SIG-M5 treated with dmso at 0.1 percent for 504 hours (cell line): ENCODE results near the gene PELI3.
A peak's percentile ranks its signal among the peaks of the same experiment; 100 is the strongest.

ENCODE experiments used
- DNase-seq: peaks from one replicate; lab custom pipeline; 2025; ENCODE audit not compliant: unreplicated experiment; lab: John Stamatoyannopoulos, UW

Gene PELI3

DNA sequence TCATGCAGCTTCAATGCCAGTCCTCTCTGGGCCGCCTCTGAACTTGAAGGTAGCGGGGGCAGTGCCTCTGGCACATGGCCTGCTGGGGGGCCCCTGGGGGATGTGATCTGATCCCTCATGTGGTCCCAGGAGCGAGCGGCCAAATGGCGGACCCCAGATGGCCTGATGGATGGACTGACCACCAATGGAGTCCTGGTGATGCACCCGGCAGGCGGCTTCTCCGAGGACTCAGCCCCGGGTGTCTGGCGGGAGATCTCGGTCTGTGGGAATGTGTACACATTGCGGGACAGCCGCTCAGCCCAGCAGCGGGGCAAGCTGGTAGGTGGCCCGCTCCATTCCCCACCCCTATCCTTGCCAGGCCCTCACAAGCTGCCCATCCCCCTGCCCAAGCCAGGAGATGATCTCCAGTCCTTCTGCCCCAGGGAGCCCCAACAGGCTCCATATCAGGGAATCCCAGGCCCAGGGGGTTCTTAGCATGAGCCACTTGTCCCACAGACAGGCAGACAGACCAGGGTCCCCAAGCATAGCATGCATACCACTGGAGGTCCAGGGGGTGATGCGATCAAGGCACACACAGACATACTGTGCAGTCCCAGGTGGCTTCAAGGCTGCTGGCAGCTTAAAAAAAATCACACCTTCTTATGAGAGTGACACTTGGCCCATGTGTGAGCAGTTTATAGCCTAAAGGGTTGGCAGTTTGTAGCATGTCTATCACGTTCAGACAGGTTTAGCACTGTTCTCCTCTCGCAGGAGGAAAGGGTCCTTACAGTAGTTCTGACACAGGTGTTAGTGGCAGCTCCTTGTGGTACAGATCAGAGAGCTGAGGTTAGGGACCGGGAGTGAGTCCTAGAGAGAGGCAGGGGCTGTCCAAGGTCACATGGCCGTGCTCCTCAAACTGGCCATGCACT lies 7.2 kb downstream of the PELI3 start:
- DNase-seq: no peak

DNA sequence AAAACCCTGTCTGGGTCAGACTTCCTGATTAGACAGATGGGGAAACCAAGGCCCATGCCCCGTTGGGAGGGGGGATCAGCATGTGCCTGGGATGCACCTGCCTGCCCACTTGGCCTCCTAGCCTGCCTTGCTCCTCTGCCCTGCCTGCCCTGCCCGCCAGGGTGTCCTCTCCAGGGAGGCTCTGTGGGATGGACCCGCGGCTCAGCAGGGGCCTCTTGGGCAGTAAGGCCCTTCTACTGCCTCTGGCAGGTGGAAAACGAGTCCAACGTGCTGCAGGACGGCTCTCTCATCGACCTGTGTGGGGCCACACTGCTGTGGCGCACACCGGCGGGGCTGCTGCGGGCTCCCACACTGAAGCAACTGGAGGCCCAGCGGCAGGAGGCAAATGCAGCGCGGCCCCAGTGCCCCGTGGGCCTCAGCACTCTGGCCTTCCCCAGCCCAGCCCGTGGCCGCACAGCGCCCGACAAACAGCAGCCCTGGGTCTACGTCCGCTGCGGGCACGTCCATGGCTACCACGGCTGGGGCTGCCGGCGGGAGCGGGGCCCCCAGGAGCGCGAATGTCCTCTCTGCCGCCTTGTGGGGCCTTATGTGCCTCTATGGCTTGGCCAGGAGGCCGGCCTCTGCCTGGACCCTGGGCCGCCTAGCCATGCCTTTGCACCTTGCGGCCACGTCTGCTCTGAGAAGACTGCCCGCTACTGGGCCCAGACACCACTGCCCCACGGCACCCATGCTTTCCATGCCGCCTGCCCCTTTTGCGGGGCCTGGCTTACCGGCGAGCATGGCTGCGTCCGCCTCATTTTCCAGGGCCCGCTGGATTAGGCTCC lies 8.9 kb downstream of the PELI3 start:
- no peak for DNase-seq

DNA sequence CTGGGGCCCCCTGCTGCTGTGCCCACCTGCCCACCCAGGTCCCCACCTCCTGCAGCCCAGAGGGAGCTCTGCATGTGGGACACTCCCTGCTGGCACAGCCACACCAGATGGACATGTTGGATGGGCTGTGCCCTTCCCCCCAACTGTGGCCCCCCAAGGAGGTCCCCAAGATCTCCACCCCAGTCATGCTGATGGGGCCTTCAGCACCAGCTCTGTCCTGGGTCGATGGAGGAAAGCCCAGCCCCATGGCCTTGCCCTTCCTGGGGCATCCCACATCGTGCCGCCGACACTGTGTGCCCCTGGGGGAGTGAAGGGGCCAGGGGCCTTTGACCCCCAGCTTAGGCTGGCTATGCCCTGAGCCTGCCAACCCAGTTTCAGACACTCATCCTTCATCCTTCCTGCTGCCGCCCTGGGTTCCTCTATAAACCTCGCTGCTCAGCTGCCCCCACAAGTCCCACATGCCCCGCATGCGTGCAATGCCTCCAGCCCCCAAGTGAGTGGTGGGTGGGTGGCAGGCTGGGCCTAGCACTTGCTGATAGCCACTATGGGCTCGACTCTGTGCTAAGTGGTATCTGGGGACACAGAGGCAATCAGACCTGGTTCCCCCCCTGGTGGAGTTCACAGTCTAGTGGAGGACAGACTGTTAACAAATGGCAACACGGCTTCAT lies 9.6 kb downstream of the PELI3 start:
- DNase-seq: no peak

DNA sequence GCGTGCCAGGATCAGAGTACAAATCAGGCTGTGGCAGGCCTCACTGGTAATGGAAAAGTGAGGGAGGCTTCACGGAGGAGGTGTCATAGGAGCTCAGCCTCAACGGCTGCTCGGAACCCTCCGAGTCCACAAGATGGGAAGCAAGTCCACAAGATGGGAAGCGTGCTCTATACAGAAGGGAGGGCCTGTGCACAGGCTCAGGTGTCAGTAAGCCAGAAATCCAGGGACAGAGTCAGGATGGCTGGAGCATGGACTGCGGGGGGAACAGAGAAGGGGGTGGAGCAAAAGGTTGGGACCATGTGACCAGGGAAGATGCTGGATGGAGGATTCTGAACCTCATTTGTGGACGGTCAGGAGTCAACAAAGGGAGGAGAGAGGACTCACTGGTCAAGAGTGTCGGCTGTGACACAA lies 10.1 kb downstream of the PELI3 start:
- DNase-seq: no peak

DNA sequence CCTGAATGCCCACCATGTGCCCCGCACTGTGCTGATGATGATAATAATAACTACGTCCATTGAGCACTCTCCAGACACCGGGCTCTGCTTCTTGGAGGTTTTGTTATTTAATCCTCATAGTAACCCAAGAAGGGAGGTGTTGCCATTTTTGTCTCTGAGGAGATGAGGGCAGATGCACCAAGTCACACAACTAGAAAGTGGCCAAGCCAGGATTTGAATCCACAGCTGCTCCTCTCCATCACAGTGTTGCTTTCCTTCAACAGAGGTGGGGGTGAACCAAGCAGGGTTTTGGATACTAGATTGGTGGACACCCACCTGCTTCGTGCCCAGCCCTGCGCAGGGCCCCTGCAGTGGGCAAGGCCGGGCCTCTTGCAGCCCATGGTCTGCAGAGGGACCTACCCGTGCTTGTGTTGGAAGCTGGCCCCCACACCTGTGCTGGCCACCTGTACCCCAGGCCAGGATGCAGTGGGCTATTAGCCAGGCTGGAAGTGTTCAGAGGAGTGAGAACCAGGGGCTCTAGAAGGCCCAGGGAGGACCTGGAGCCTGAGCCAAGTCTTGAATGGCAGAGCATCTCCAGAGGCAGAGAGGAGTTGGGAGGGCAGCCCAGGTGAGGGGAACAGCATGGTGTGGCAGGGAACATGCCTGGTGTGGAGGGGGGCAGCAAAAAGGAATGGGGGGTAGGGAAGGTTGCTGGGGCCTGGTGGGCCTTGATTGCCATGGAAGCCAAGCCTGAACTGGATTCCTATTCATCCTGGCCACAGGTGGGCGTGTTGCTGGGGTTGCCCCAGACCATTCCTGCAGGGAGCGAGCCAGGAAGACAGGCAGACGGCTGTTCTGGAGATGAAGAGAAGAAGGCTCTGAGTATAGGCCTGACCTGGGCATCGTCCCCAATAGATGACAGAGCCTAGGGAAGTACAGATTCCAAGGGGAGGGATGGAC lies 10.8 kb downstream of the PELI3 start:
- no peak for DNase-seq

DNA sequence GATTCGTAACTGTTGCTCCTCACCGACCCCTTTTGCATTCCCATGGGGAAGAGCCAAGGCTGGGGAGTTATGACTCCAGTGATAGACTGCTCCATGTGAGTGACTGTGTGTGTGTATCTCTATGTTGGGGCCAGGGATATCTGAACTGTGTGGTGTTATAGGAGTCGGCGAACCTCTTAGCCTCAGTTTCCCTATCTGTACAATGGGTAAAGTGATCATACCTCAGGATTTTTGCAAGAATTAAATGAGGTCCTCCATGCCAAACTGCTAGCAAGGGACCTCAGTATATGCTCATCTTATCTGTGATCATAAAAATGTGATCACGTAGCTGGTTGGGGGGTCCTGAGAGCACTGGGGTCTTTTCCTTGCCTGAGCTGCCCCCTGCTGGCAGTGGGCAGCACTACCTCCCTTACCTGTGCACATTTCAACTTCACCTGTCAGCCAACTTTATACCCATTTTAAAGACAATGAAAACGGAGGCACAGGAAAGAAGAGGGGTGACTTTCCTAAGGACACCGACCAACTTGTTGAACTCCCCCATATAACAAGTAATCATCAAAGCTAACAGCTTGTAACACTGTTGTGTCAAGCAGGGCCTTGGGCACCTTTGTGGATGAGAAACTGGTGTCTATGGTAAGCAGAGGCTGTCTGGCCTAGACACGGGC lies 12.2 kb downstream of the PELI3 start:
- DNase-seq: no peak

DNA sequence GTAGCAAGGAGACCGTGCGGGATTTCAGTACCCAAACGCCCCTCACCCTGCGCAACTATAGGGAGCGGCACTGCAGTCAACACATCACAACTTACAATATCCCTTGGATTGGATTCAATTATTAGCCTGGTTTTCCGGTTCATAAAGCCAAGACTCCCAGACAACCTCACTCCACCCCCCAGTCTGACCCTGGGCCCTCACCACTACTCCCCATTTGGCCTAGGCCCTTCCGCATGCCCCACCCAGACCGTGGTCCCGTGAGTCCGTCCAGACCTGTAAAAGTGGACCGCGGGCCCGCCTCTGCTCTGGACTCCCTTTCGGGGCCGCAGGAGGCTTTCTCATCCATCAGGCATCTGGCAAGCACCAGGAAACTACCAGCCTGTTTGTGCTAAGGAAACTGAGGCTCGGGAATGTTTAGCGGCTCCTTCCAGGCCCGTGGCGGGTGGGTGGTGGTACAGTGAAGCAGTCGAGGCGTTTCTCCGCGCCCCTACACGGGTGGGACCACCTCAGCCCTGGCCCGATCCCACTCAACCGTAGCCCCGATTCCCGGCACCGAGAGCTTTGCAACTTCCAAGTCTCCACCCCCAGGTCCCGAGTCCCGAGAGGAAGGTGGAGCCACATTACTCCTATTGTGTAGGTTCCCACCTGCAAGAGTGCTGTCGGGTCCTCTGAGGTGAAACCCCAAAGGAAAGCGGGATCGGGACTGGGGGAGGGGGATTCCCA lies 12.8 kb downstream of the PELI3 start:
- DNase-seq: peak; percentile 51

DNA sequence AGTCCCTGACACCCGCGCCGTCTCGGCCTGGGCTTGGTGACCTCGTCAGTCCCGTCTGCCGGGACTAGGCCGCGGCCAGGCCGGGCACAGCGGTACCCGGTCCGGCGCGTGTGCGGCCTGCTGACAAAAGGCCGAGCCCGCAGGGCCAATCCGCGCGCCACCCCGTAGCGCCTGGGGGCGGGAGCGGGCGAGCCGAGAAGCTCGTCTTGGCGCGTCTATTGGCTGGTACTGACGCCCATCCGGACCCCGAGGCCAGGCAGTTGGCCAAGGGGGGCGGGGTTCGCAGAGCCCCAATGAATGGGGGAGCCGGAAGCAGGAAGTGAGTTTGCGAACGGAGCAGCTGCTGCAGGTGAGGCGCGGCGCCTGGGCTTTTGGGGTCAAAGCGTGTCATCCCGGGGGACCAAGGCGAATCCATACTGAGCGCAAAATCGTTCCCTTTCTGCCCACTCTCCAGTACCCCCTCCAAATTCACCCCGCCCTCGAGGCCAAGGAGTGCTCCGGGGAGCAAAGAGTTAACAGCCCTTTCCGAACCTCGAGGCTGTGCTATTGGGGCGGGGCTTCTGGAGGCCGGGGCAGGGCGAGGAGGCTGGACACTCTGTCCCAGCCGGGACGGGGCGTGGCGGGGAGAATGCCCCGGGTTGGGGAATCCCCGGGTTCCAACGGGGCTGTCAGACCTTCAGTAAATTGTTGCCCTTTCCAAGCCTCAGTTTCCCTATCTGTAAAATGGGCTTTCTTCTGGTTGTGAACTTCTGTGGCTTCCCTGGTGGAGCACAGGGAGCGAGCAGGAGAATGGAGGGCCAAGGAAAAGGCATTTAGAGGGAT lies 13.6 kb downstream of the PELI3 start, which contains the start of gene DPP3:
Gene DPP3, plus strand, starts transcription at position 318 of the 822 bp plus-strand sequence. CDS start 1,767 bp downstream, outside the sequence.
- DNase-seq: peak; percentile 96

DNA sequence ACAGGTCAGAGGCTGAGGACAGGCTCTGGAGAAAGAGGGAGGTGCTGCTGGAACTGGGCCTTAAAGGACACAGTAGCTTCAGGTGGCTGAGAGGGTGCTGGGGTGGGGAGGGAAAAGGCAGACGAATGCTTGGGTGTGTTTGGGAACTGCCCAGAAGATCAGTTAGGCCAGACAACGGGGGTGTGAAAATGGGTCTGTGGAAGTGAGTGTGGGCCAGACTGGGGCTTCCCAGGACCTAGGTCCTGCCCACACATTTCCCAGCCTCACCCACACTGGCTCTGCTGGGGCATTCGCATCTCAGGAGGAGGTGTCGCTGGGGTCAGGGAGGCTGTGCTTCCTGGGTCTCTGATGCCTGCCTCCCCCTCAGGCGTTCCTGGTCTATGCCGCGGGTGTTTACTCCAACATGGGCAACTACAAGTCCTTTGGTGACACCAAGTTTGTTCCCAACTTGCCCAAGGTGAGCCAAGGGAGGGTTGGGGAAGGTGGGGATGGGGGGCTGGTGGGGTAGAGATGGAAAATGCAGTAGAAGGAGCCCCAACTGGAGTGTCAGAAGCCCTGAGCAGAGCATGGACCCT lies 18.2 kb downstream of the PELI3 start:
- DNase-seq: no peak

DNA sequence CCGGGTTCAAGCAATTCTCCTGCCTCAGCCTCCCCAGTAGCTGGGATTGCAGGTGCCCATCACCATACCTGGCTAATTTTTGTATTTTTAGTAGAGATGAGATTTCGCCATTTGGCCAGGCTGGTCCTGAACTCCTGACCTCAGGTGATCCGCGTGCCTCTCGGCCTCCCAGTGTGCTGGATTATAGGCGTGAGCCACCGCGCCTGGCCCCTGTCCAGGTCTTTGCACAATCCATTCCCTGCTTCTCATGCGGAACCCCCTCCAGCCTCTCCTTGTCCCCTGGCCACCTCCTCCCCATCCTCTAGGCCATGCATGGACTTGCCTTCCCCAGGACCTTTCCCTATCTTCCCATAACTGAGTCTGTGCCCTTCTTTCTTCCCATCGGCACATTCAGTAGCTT lies 22.3 kb downstream of the PELI3 start:
- DNase-seq: no peak

DNA sequence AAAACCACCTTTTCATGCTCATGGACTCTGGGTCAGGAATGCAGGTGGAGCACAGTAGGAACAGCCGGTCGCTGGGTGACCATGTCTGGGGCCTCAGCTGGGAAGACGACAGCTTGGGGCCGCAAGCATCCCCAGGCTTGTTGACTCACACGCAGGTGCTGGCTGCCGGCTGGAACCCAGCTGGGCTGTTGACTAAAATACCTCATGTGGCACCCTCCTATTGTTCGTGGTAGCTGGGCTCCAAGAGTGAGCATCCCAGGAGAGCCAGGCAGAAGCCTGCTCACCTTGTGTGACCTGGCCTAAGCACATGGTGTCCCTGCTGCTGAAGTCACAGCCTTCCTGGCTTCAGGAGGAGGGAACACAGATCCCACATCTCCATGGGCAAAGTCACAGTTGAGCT lies 22.9 kb downstream of the PELI3 start:
- no peak for DNase-seq

DNA sequence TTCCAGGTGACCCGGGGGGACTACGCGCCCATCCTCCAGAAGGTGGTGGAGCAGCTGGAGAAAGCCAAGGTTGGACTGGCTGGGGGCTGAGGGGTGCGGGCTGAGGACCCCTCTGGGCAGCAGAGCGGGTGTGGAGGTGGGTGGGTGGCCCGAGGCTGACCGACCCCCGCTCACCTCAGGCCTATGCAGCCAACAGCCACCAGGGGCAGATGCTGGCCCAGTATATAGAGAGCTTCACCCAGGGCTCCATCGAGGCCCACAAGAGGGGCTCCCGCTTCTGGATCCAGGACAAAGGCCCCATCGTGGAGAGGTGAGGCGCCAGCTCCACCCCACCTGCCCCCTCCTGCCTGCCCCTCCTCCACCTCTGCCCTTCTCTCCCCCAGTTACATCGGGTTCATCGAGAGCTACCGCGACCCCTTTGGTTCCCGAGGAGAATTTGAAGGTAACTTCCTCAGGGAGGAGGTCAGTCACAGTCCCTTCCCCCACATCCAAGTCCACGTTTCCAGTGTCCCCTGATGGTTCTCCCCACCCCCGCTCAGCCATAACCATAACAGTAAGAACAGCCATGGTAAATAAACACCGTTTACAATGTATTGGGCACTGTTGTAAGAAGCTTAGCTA lies 24.7 kb downstream of the PELI3 start:
- DNase-seq: no peak

DNA sequence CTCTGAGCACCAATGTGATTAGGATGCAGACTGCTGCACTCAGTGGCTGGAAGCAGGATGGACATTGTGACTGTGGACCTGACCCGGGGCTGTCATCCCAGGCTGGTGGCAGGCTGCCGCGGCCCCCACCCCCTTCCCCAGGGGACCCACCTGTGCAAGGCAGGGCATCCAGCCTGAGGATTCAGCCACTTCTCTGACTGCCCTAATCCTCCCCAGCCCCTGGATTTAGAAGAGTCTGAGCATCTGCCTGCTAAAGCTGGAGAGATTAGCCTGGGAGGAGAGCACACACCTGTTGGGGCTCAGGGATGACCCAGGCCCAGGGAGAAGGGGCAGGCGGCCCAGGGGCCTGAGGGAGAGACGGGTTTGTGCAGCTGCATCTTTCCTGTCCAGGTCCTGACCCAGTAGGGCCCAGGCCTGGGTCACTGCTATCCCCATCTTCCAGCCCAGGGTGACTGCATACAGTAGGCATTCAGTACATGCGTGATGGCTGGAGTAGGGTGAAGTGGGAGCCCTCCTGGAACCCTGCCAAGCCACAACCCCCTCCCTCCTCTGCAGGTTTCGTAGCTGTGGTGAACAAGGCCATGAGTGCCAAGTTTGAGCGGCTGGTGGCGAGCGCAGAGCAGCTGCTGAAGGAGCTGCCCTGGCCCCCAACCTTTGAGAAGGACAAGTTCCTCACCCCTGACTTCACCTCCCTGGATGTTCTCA lies 25.6 kb downstream of the PELI3 start:
- no peak for DNase-seq

DNA sequence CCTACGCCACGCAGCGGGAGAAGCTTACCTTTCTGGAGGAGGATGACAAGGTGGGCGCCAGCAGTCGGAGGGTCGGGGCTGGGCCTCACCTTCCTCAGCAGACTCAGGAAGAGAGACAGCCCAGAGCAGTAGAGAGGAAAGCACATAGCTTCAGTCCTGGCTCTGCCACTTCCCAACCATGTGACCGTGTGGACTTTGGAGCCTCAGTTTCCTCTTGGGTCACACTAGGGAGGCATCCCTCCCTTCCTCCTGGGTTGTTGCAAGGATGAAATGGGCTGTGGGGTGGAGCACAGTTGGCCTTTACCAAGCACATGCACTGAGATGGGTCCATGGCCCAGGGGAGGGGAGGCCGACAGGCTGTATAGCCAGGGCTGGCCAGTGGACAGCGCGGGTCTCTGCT lies 26.4 kb downstream of the PELI3 start:
- DNase-seq: no peak

DNA sequence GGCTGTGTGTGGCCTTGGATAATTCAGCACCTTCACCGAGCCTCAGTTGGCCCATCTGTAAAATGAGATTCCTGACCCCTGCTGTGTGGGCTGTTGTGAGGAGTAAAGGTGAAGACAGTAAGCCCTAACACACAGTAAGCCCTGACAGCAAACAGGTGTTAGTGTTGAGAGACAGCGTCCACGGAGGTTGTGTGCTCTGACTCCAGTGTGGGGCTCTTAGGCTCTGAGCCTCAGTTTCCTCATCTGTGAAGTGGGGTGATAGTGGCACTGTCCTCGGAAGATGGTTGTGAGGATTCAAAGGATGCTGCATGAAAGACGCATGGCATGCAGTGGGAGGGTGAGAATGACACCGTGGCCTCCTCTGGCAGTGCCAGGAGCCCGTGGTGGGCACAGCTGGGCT lies 27.8 kb downstream of the PELI3 start:
- DNase-seq: no peak

DNA sequence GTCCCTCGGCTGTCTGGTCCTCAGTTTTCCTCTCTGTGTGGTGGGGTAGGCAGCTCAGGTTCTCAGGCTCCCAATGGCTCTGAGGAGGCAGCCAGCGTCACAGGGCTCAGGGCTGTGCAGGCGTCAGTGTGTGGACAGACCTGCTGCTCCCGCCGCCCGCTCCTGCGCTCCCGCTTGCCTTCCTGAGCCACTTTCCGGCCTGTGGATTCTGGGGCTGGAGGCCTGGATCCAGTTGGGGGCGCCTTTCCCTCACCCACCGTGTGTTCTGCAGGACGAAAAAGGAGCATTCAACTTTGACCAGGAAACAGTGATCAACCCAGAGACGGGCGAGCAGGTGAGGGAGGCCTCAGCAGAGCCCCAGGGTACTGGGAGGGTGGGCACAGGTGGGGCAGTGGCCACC lies 28.2 kb downstream of the PELI3 start:
- no peak for DNase-seq

DNA sequence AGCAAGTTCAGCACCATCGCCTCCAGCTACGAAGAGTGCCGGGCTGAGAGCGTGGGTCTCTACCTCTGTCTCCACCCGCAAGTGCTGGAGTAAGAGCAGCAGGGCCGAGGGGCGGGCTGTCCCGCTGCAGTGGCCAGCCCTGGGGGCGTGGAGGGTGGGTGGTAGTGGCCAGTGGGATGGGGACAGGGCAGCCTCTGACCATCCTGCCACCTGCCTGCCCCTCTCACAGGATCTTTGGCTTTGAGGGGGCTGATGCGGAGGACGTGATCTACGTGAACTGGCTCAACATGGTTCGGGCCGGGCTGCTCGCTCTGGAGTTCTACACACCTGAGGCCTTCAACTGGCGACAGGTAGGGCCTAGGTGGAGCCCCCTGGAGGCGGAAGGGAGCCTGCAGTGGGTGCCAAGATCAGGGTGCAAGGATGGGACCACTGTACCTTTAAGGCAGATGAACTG lies 28.7 kb downstream of the PELI3 start:
- DNase-seq: no peak
